GM12872 (cell line): ENCODE measurements around the gene OXTR.

Source experiments
- TF ChIP-seq, protein P1 (sequence below): IDR thresholded peaks from 3 replicates; pipeline ENCODE4 v1.5.1; 2011; ENCODE audit warnings: low read depth, mild to moderate bottlenecking, low read length, moderate library complexity; ENCODE audit not compliant: insufficient read depth

The OXTR gene

DNA sequence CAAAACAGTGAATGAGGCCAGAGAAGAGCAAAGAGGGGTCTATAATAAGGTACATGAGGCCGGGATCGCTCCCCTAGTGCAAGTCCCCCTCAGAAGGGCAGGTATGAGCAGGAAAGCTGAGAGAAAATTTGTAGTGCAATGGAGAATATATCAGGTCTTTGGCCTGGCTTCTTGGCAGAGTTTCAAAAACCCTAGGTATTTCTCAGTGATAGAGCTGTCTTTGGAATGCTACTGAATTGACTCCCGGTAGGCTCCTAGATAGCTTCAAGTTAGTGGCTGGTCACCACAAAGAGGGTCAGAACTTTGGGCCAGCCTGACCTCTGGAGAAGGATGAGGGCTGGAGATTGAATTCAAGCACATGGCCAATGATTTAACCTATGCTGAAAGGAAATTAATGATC is 30.6 kb upstream of the OXTR start:
- TF ChIP-seq, protein P1, sequence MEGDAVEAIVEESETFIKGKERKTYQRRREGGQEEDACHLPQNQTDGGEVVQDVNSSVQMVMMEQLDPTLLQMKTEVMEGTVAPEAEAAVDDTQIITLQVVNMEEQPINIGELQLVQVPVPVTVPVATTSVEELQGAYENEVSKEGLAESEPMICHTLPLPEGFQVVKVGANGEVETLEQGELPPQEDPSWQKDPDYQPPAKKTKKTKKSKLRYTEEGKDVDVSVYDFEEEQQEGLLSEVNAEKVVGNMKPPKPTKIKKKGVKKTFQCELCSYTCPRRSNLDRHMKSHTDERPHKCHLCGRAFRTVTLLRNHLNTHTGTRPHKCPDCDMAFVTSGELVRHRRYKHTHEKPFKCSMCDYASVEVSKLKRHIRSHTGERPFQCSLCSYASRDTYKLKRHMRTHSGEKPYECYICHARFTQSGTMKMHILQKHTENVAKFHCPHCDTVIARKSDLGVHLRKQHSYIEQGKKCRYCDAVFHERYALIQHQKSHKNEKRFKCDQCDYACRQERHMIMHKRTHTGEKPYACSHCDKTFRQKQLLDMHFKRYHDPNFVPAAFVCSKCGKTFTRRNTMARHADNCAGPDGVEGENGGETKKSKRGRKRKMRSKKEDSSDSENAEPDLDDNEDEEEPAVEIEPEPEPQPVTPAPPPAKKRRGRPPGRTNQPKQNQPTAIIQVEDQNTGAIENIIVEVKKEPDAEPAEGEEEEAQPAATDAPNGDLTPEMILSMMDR, result no peak

- TF ChIP-seq, protein P1, result no peak
Observed at GRCh38 chr3:8794247-8794646, 24.8 kb upstream of the OXTR start.

- TF ChIP-seq, protein P1, result no peak
Observed at GRCh38 chr3:8793242-8793641, 23.8 kb upstream of the OXTR start.

DNA sequence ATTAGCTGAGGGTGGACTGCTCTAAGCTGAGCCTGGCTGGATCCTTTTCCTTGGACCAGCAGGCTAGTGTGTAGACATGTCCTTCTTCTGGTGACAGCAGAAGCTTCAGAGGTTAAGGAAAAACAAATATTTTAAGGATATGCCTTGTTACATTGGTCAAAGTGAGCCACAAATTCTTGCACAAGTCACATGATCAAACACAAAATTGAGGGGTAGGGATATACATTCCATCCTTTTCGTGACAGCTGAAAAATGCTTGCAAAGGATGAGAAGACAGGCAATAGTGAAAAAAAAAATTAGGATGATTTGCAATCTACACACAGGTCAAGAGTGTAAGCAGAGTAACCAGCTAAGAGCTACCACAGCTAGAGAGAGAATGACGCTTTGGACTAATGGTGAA is 21.1 kb upstream of the OXTR start:
- TF ChIP-seq, protein P1, result no peak

- TF ChIP-seq, protein P1, result no peak
Observed at GRCh38 chr3:8784676-8785435, 15.4 kb upstream of the OXTR start.

GRCh38 chr3:8780279-8780678 is 10.9 kb upstream of the OXTR start:
- TF ChIP-seq, protein P1, result no peak

DNA sequence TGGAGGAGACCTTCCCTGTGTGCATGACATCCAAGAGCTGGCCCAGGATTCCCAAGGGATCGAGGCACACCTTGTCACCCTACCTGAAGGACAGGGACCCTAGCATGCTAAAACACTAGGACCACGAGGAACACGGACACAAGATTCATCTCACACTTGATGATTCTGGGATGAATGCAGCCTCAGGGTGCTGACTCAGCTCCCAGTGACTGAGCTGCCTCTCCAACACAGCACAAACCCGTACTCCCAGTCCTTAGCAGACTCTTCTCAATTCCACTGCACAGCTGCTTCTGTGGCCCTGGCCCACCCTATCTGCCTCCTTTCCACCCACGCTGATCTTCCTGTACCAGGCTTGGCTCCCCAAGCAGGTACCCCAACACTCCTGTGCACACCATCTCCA is 9.1 kb upstream of the OXTR start:
- TF ChIP-seq, protein P1, result no peak
